Mesothelial cell of epicardium (in vitro differentiated cells): ENCODE results near the gene SGSM2. TPM values are rescaled to one million over a fixed set of nuclear protein-coding genes. Genes with fewer than 3 reads are reported as not detected.

ENCODE experiments used
- DNase-seq, 2 experiments: peaks; one replicate each; pipeline ENCODE4 v3.0.0; 2021; ENCODE audit warnings: low spot score in 2 of 2; ENCODE audit not compliant: unreplicated experiment in 2 of 2
- H3K27ac Mint-ChIP-seq: 2 replicates; pipeline ENCODE4 v1.8.0; 2021; ENCODE audit warnings: mixed read lengths
- H3K27me3 Mint-ChIP-seq: 2 replicates; pipeline ENCODE4 v1.8.0; 2021; ENCODE audit warnings: low read depth, mixed read lengths
- H3K36me3 Mint-ChIP-seq: 2 replicates; pipeline ENCODE4 v1.8.0; 2021; ENCODE audit warnings: mixed read lengths
- H3K4me1 Mint-ChIP-seq: 2 replicates; pipeline ENCODE4 v1.8.0; 2021; ENCODE audit warnings: mixed read lengths
- H3K4me3 Mint-ChIP-seq: 2 replicates; pipeline ENCODE4 v1.8.0; 2021; ENCODE audit warnings: mild to moderate bottlenecking, moderate library complexity, mixed read lengths
- H3K9me3 Mint-ChIP-seq: 2 replicates; pipeline ENCODE4 v1.8.0; 2021; ENCODE audit warnings: mixed read lengths
- CTCF ChIP-seq: fragments of 200-600 bp; sonication (generic); IDR thresholded peaks from one replicate; pipeline ENCODE4 v1.5.0; 2021; ENCODE audit warnings: antibody characterized with exemption; ENCODE audit not compliant: unreplicated experiment
- total RNA-seq: library from RNA; stranded (reverse); gene quantifications from 3 replicates; pipeline ENCODE4 v1.2.1, GENCODE V29; 2021

SGSM2 gene
- total RNA-seq, 1 donor from 2014 or later: 79.2 TPM

- H3K27ac Mint-ChIP-seq: peak overlapping the region; percentile 99
- H3K9me3 Mint-ChIP-seq: no peaks in the 10 kb centered on the region
- H3K4me3 Mint-ChIP-seq: peak overlapping the region; percentile 98
- DNase-seq: peak; percentile 67 to 80
- no peaks in the 10 kb centered on the region for H3K36me3 Mint-ChIP-seq
- peaks cover 50% of the 10 kb centered on the region for H3K4me1 Mint-ChIP-seq
- TF ChIP-seq CTCF: no peak
- H3K27me3 Mint-ChIP-seq: no peaks in the 10 kb centered on the region
These were observed 59.4 kb downstream of the SGSM2 start for GRCh38 chr17:2396568-2397246.

DNA sequence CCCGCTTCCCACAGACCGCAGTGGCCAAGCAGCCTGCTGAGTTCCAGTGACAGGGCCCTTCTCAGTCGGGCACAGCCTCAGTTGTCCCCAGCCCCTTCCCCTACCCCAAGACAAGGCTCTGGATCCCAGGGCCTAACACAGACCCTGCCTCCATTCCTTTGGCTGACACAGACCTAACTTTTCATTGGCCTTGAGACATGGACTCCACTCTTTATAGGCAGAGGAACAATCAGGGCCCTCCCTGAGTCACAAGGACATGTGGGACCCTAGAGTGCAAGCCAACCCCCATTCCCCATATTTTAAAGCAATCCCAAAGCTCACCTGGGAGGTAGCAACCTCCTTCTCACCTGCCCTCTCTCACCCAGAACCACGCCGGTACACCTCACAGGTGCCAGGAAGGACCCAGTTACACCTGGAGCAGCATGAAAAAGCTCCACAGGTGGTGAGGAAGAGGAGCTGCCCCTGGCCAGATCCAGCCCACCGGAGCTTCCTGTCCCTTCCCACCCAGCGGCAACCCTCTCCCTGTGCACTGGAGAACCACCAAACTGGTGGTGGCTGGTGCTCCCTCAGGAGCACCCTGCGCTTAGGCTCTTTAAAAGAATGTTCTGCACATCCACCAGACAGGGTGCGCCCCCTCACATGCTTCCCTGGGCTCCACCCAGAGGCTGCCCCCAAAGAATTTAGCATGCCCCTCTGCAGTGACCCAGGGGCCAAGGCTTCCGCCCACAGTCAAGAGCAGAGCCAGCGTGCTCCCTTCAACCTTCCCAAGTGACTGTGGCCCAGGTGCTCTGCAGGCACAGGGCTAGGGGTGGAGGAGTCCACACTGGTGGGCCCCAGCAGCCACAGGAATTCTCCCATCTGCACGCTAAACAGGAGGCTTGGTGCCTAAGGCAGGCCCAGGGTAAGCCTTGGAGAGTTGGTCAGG, 60.2 kb downstream of the SGSM2 start:
- H3K4me1 Mint-ChIP-seq: peaks cover 46% of the 10 kb centered on the region
- H3K36me3 Mint-ChIP-seq: no peaks in the 10 kb centered on the region
- H3K27ac Mint-ChIP-seq: peak overlapping the region; percentile 99
- H3K27me3 Mint-ChIP-seq: no peaks in the 10 kb centered on the region
- peak overlapping the region; percentile 98 for H3K4me3 Mint-ChIP-seq
- H3K9me3 Mint-ChIP-seq: no peaks in the 10 kb centered on the region
- no peak for DNase-seq
- no peak for TF ChIP-seq CTCF

GRCh38 chr17:2398182-2398581, 60.9 kb downstream of the SGSM2 start:
- Mint-ChIP-seq H3K9me3 (no peaks in the 10 kb centered on the region), H3K4me1 (peaks cover 46% of the 10 kb centered on the region), H3K36me3 (no peaks in the 10 kb centered on the region), H3K4me3 (peak overlapping the region; percentile 98), H3K27ac (peak overlapping the region; percentile 99), H3K27me3 (no peaks in the 10 kb centered on the region)
- no peak for TF ChIP-seq CTCF
- DNase-seq: no peak

GRCh38 chr17:2398655-2399571, 61.6 kb downstream of the SGSM2 start:
- Mint-ChIP-seq H3K4me3 (peak overlapping the region; percentile 98), H3K36me3 (no peaks in the 10 kb centered on the region), H3K27me3 (no peaks in the 10 kb centered on the region), H3K27ac (peak overlapping the region; percentile 99), H3K4me1 (peaks cover 46% of the 10 kb centered on the region), H3K9me3 (no peaks in the 10 kb centered on the region)
- TF ChIP-seq CTCF: no peak
- peak in 1 of 2 experiments; percentile 54 for DNase-seq
